Hematopoietic multipotent progenitor cell treated with erythropoietin and hydrocortisone succinate and interleukin-3 and kit ligand, for 4 days (in vitro differentiated cells): Measurements from ENCODE around the gene OIP5.
"Not testable (repeated sequence)": the region's sequence is repeated elsewhere in the genome, so short reads cannot be mapped to it uniquely, and the experiment has no call there.

ENCODE experiments used
- DNase-seq: peaks from one replicate; pipeline ENCODE4 v3.0.0-alpha.2; 2015

OIP5 gene

GRCh38 chr15:41332194-41333025 lies at the start of gene OIP5, which contains the start of gene NUSAP1:
Gene OIP5 (minus strand): TSS chr15:41332591. CDS start chr15:41332561, 30 bp downstream.
Gene NUSAP1 (plus strand): TSS chr15:41332881. CDS start chr15:41332958, 77 bp downstream.
- DNase-seq = peak; percentile 100

GRCh38 chr15:41377978-41378377 lies 45.6 kb upstream of the OIP5 start:
- no peak for DNase-seq

GRCh38 chr15:41367418-41367817 lies 35.0 kb upstream of the OIP5 start:
- no peak for DNase-seq

- no peak for DNase-seq
Measured at GRCh38 chr15:41354371-41354770, 22.0 kb upstream of the OIP5 start.

GRCh38 chr15:41350057-41350717 lies 17.8 kb upstream of the OIP5 start:
- no peak for DNase-seq

GRCh38 chr15:41347236-41347635 lies 14.8 kb upstream of the OIP5 start:
- no peak for DNase-seq

GRCh38 chr15:41341519-41341918 lies 9.1 kb upstream of the OIP5 start:
- DNase-seq = no peak

GRCh38 chr15:41340189-41340695 lies 7.9 kb upstream of the OIP5 start:
- no peak for DNase-seq

GRCh38 chr15:41337631-41338522 lies 5.5 kb upstream of the OIP5 start:
- no peak for DNase-seq

GRCh38 chr15:41337047-41337446 lies 4.7 kb upstream of the OIP5 start:
- DNase-seq = no peak

- DNase-seq = peak; percentile 46
Measured at GRCh38 chr15:41336549-41336948, 4.2 kb upstream of the OIP5 start.

- peak; percentile 65 for DNase-seq
Measured at GRCh38 chr15:41334293-41335120, 2.1 kb upstream of the OIP5 start.

- DNase-seq = peak; percentile 72
Measured at GRCh38 chr15:41333026-41333562, 703 bp upstream of the OIP5 start.

- no peak for DNase-seq
Measured at GRCh38 chr15:41331833-41332193, 578 bp downstream of the OIP5 start.

- no peak for DNase-seq
Measured at GRCh38 chr15:41331281-41331680, 1.1 kb downstream of the OIP5 start.

- DNase-seq = no peak
Measured at GRCh38 chr15:41323611-41324010, 8.8 kb downstream of the OIP5 start.

GRCh38 chr15:41320805-41321330 lies 11.5 kb downstream of the OIP5 start:
- DNase-seq = not testable (repeated sequence)

GRCh38 chr15:41309226-41309905 lies 23.0 kb downstream of the OIP5 start:
- DNase-seq = no peak

- no peak for DNase-seq
Measured at GRCh38 chr15:41307679-41308078, 24.7 kb downstream of the OIP5 start.

- DNase-seq = peak; percentile 91
Measured at GRCh38 chr15:41304149-41304770, 28.1 kb downstream of the OIP5 start.
